ENCODE data around the gene GHSR. TPM values are rescaled to one million over a fixed set of nuclear protein-coding genes. Genes with fewer than 3 reads are reported as not detected.

GHSR gene
- polyA plus RNA-seq, 1 donor (not counting 4 experiments of a cell fraction or from before 2014, with no cell fraction given): not detected

DNA sequence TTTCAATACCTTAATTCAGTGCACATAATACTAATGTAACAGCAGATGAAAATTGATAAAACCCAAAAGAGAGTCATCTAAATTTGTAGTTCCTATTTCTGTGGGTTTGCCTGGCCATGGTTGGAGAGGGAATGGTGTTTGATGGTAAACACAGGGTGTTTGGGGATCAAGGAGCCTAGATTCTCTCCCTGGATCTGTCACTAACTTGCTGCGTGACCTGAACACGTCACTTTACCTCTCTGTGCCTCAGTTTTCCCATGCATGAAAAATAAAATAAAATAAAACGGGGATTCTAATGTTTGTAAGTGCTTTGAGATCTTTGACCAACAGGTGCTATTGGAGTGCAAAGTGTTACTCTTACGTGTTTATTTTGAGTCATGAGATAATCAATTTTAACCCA, 49.8 kb downstream of the GHSR start:
- Histone ChIP-seq H3K4me2 (ENCODE audit: control insufficient read depth, extremely low read depth, insufficient read depth, low read depth, low read length) (no peak overlapping the region), H3K36me3 (ENCODE audit: control insufficient read depth in 2 of 2, extremely low read depth in 1 of 2, insufficient read depth in 2 of 2, low read length in 2 of 2) (peaks cover 5 to 6% of the 10 kb centered on the region in 2 experiments), H3K79me2 (ENCODE audit: control insufficient read depth, insufficient read depth, low read length) (no peaks in the 10 kb centered on the region), H3K4me1 (ENCODE audit: control insufficient read depth, extremely low read depth, insufficient read depth, low read length) (no peaks in the 10 kb centered on the region), H3K4me3 (ENCODE audit: control insufficient read depth in 2 of 3, extremely low read depth in 1 of 3, insufficient read depth in 2 of 3, low read depth in 1 of 3, low read length in 3 of 3) (no peak overlapping the region), H3K27me3 (ENCODE audit: control insufficient read depth, extremely low read depth, insufficient read depth, low read length) (no peaks in the 10 kb centered on the region), H3K9ac (ENCODE audit: control insufficient read depth, extremely low read depth, insufficient read depth, low read length) (no peak overlapping the region), H3K9me3 (ENCODE audit: control insufficient read depth, low read depth, low read length) (no peaks in the 10 kb centered on the region), H4K20me1 (ENCODE audit: control insufficient read depth, extremely low read depth, insufficient read depth, low read length) (no peaks in the 10 kb centered on the region), H3K27ac (ENCODE audit: control insufficient read depth, insufficient read depth, low read length) (no peak overlapping the region), H2AFZ (ENCODE audit: control insufficient read depth, low read length) (no peak overlapping the region), H3K9me1 (ENCODE audit: control insufficient read depth, extremely low read depth, insufficient read depth, low read length) (no peaks in the 10 kb centered on the region)
- no peak for FAIRE-seq
- TF ChIP-seq EZH2 (IDR thresholded peaks at IDR 0.05; ENCODE audit: low read length): no peak
- TF ChIP-seq, protein P1, sequence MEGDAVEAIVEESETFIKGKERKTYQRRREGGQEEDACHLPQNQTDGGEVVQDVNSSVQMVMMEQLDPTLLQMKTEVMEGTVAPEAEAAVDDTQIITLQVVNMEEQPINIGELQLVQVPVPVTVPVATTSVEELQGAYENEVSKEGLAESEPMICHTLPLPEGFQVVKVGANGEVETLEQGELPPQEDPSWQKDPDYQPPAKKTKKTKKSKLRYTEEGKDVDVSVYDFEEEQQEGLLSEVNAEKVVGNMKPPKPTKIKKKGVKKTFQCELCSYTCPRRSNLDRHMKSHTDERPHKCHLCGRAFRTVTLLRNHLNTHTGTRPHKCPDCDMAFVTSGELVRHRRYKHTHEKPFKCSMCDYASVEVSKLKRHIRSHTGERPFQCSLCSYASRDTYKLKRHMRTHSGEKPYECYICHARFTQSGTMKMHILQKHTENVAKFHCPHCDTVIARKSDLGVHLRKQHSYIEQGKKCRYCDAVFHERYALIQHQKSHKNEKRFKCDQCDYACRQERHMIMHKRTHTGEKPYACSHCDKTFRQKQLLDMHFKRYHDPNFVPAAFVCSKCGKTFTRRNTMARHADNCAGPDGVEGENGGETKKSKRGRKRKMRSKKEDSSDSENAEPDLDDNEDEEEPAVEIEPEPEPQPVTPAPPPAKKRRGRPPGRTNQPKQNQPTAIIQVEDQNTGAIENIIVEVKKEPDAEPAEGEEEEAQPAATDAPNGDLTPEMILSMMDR (optimal IDR thresholded peaks at IDR 0.05 in 1 of 3, IDR thresholded peaks at IDR 0.05 in 1 of 3, conservative IDR thresholded peaks at IDR 0.05 in 1 of 3; ENCODE audit: extremely low read depth in 1 of 3, insufficient read depth in 2 of 3, low read length in 3 of 3): no peak
- no peak for DNase-seq (ENCODE audit: low read depth, low spot score)
- dilution Hi-C loops (cut with MboI; ENCODE audit: extremely low pct_ligation_motif_present, low sequenced_read_pairs): no loop called here

DNA sequence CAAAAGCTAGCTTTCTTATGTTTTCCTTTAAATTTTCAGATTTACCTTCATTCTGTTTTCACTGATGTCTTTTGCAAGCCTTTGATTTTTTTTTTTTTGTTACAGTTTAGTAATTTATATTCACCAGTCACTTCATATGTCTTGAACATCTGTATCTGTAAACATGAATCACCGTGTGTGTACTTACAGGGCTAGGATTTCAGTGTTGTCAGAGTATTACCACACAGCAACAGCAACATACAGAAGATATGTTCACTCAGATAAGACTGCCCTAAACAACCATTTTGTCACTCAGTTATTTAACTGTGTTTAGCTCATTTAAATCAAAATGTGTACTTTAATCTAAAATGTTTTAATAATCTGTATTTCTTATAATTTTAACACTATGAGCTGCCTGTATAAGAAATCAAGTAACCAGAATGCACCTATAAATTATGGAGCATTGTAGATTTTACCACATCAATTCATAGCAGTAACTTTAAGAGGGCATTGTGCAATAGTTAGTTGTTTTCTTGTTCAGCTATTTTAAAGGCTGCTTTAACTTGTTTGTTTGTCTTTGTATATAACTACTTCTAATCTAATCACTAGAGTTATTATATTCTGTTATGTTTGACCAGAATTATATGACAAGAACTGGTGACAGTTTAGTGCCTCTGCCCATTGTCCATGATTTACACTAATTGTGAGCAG, 50.4 kb downstream of the GHSR start:
- no peak overlapping the region for H3K4me3 ChIP-seq (ENCODE audit: control insufficient read depth in 2 of 3, extremely low read depth in 1 of 3, insufficient read depth in 2 of 3, low read depth in 1 of 3, low read length in 3 of 3)
- no peak for FAIRE-seq
- DNase-seq (ENCODE audit: low read depth, low spot score): no peak
- no peak overlapping the region for H2AFZ ChIP-seq (ENCODE audit: control insufficient read depth, low read length)
- no peak overlapping the region for H3K9ac ChIP-seq (ENCODE audit: control insufficient read depth, extremely low read depth, insufficient read depth, low read length)
- H3K9me1 ChIP-seq (ENCODE audit: control insufficient read depth, extremely low read depth, insufficient read depth, low read length): no peaks in the 10 kb centered on the region
- no peak overlapping the region for H3K27ac ChIP-seq (ENCODE audit: control insufficient read depth, insufficient read depth, low read length)
- no peaks in the 10 kb centered on the region for H4K20me1 ChIP-seq (ENCODE audit: control insufficient read depth, extremely low read depth, insufficient read depth, low read length)
- no peak overlapping the region for H3K4me2 ChIP-seq (ENCODE audit: control insufficient read depth, extremely low read depth, insufficient read depth, low read depth, low read length)
- dilution Hi-C loops (cut with MboI; ENCODE audit: extremely low pct_ligation_motif_present, low sequenced_read_pairs): no loop called here
- TF ChIP-seq, protein P1 (optimal IDR thresholded peaks at IDR 0.05 in 1 of 3, IDR thresholded peaks at IDR 0.05 in 1 of 3, conservative IDR thresholded peaks at IDR 0.05 in 1 of 3; ENCODE audit: extremely low read depth in 1 of 3, insufficient read depth in 2 of 3, low read length in 3 of 3): no peak
- TF ChIP-seq EZH2 (IDR thresholded peaks at IDR 0.05; ENCODE audit: low read length): no peak
- peaks cover 5 to 6% of the 10 kb centered on the region in 2 experiments for H3K36me3 ChIP-seq (ENCODE audit: control insufficient read depth in 2 of 2, extremely low read depth in 1 of 2, insufficient read depth in 2 of 2, low read length in 2 of 2)
- no peaks in the 10 kb centered on the region for H3K4me1 ChIP-seq (ENCODE audit: control insufficient read depth, extremely low read depth, insufficient read depth, low read length)
- no peaks in the 10 kb centered on the region for H3K9me3 ChIP-seq (ENCODE audit: control insufficient read depth, low read depth, low read length)
- no peaks in the 10 kb centered on the region for H3K79me2 ChIP-seq (ENCODE audit: control insufficient read depth, insufficient read depth, low read length)
- no peaks in the 10 kb centered on the region for H3K27me3 ChIP-seq (ENCODE audit: control insufficient read depth, extremely low read depth, insufficient read depth, low read length)

Measured in keratinocyte (primary cell).